ENCODE data around the gene GID8. TPM values are rescaled to one million over a fixed set of nuclear protein-coding genes. Genes with fewer than 3 reads are reported as not detected.
A peak's percentile ranks its signal among the peaks of the same experiment; 100 is the strongest.
"Not testable (repeated sequence)": the region's sequence is repeated elsewhere in the genome, so short reads cannot be mapped to it uniquely, and the experiment has no call there.

The GID8 gene
- total RNA-seq, 2 donors from 2014 or later, result 33.4 to 39.9 TPM

- H3K4me1 Mint-ChIP-seq, result peaks cover 65% of the 10 kb centered on the region
- no peaks in the 10 kb centered on the region for H3K9me3 ChIP-seq (ENCODE audit: control insufficient read depth, low read length, poor library complexity, severe bottlenecking)
- peak overlapping the region; percentile 96 for H3K27ac Mint-ChIP-seq
- peak; percentile 73 for ATAC-seq
- no peaks in the 10 kb centered on the region for H3K27me3 Mint-ChIP-seq
- peak in 1 of 3 donors; percentile 35 for DNase-seq
- peaks cover 2% of the 10 kb centered on the region for H3K36me3 Mint-ChIP-seq (ENCODE audit: low read depth)
- H3K4me3 Mint-ChIP-seq, result peak overlapping the region; percentile 92
Measured at GRCh38 chr20:62918831-62919230, 19.1 kb upstream of the GID8 start.

GRCh38 chr20:62920039-62920645, 17.8 kb upstream of the GID8 start:
- H3K9me3 ChIP-seq (ENCODE audit: control insufficient read depth, low read length, poor library complexity, severe bottlenecking), result no peaks in the 10 kb centered on the region
- Mint-ChIP-seq H3K27ac (peak overlapping the region; percentile 96), H3K4me1 (peaks cover 67% of the 10 kb centered on the region), H3K27me3 (no peaks in the 10 kb centered on the region), H3K36me3 (ENCODE audit: low read depth) (peaks cover 2% of the 10 kb centered on the region), H3K4me3 (peak overlapping the region; percentile 92)
- DNase-seq, result no peak
- no peak for ATAC-seq

GRCh38 chr20:62921119-62921687, 16.7 kb upstream of the GID8 start:
- no peaks in the 10 kb centered on the region for H3K9me3 ChIP-seq (ENCODE audit: control insufficient read depth, low read length, poor library complexity, severe bottlenecking)
- Mint-ChIP-seq H3K36me3 (ENCODE audit: low read depth) (peaks cover 2% of the 10 kb centered on the region), H3K4me3 (peak overlapping the region; percentile 86), H3K27me3 (no peaks in the 10 kb centered on the region), H3K27ac (peak overlapping the region; percentile 96), H3K4me1 (peaks cover 67% of the 10 kb centered on the region)
- DNase-seq (peak; percentile 43 to 53 (median 45)), ATAC-seq (peak; percentile 56)

GRCh38 chr20:62922451-62922921, 15.5 kb upstream of the GID8 start:
- H3K27me3 Mint-ChIP-seq, result no peaks in the 10 kb centered on the region

GRCh38 chr20:62923059-62923668, 14.8 kb upstream of the GID8 start:
- not testable (repeated sequence) for H3K9me3 ChIP-seq (ENCODE audit: control insufficient read depth, low read length, poor library complexity, severe bottlenecking); ATAC-seq; H3K27me3 Mint-ChIP-seq; DNase-seq; H3K36me3 Mint-ChIP-seq (ENCODE audit: low read depth)
- H3K4me1 Mint-ChIP-seq, result peaks cover 62% of the 10 kb centered on the region
- peak overlapping the region; percentile 88 for H3K4me3 Mint-ChIP-seq
- peak overlapping the region; percentile 98 for H3K27ac Mint-ChIP-seq

More at GRCh38 chr20:62922451-62922921, 15.5 kb upstream of the GID8 start:
- Mint-ChIP-seq H3K4me1 (peaks cover 62% of the 10 kb centered on the region), H3K4me3 (peak overlapping the region; percentile 88), H3K36me3 (ENCODE audit: low read depth) (peaks cover 2% of the 10 kb centered on the region), H3K27ac (peak overlapping the region; percentile 98)
- DNase-seq (peak in 2 of 3 donors; percentile 22 to 37), ATAC-seq (peak; percentile 13)
- H3K9me3 ChIP-seq (ENCODE audit: control insufficient read depth, low read length, poor library complexity, severe bottlenecking), result no peaks in the 10 kb centered on the region

- no peaks in the 10 kb centered on the region for H3K9me3 ChIP-seq (ENCODE audit: control insufficient read depth, low read length, poor library complexity, severe bottlenecking)
- ATAC-seq (no peak), DNase-seq (no peak)
- H3K36me3 Mint-ChIP-seq (ENCODE audit: low read depth), result peaks cover 2% of the 10 kb centered on the region
- peak overlapping the region; percentile 98 for H3K27ac Mint-ChIP-seq
- no peaks in the 10 kb centered on the region for H3K27me3 Mint-ChIP-seq
- peaks cover 60% of the 10 kb centered on the region for H3K4me1 Mint-ChIP-seq
- H3K4me3 Mint-ChIP-seq, result peak overlapping the region; percentile 91
Measured at GRCh38 chr20:62923669-62924441, 14.1 kb upstream of the GID8 start.

GRCh38 chr20:62924442-62925075, 13.4 kb upstream of the GID8 start:
- Mint-ChIP-seq H3K36me3 (ENCODE audit: low read depth) (peaks cover 2% of the 10 kb centered on the region), H3K4me1 (peaks cover 56% of the 10 kb centered on the region), H3K4me3 (peak overlapping the region; percentile 91), H3K27ac (peak overlapping the region; percentile 98), H3K27me3 (no peaks in the 10 kb centered on the region)
- DNase-seq (peak in 1 of 3 donors; percentile 42), ATAC-seq (peak; percentile 23)
- H3K9me3 ChIP-seq (ENCODE audit: control insufficient read depth, low read length, poor library complexity, severe bottlenecking), result no peaks in the 10 kb centered on the region

- no peaks in the 10 kb centered on the region for H3K9me3 ChIP-seq (ENCODE audit: control insufficient read depth, low read length, poor library complexity, severe bottlenecking)
- H3K4me3 Mint-ChIP-seq, result peak overlapping the region; percentile 91
- H3K4me1 Mint-ChIP-seq, result peaks cover 55% of the 10 kb centered on the region
- H3K27me3 Mint-ChIP-seq, result no peaks in the 10 kb centered on the region
- ATAC-seq (no peak), DNase-seq (no peak)
- H3K36me3 Mint-ChIP-seq (ENCODE audit: low read depth), result peaks cover 2% of the 10 kb centered on the region
- H3K27ac Mint-ChIP-seq, result peak overlapping the region; percentile 98
Measured at GRCh38 chr20:62925076-62925419, 12.9 kb upstream of the GID8 start.

- H3K36me3 Mint-ChIP-seq (ENCODE audit: low read depth), result peaks cover 2% of the 10 kb centered on the region
- H3K27me3 Mint-ChIP-seq, result no peaks in the 10 kb centered on the region
- DNase-seq, result peak; percentile 38 to 55 (median 54)
- H3K9me3 ChIP-seq (ENCODE audit: control insufficient read depth, low read length, poor library complexity, severe bottlenecking), result no peaks in the 10 kb centered on the region
- H3K4me3 Mint-ChIP-seq, result peak overlapping the region; percentile 91
- peaks cover 53% of the 10 kb centered on the region for H3K4me1 Mint-ChIP-seq
- ATAC-seq, result peak; percentile 31
- peak overlapping the region; percentile 98 for H3K27ac Mint-ChIP-seq
Measured at GRCh38 chr20:62925420-62926228, 12.3 kb upstream of the GID8 start.

GRCh38 chr20:62926229-62927127, 11.5 kb upstream of the GID8 start, which contains the start of gene DIDO1:
Gene DIDO1 (minus strand): TSS chr20:62926505.
- Mint-ChIP-seq H3K27ac (peak within 1 kb of the TSS; percentile 98), H3K4me1 (peaks cover 48% of the 10 kb centered on the region), H3K27me3 (no peaks in the 10 kb centered on the region), H3K36me3 (ENCODE audit: low read depth) (no peaks in the 10 kb centered on the region), H3K4me3 (peak within 1 kb of the TSS; percentile 94)
- peak; percentile 82 for ATAC-seq
- H3K9me3 ChIP-seq (ENCODE audit: control insufficient read depth, low read length, poor library complexity, severe bottlenecking), result no peaks in the 10 kb centered on the region
- DNase-seq, result peak; percentile 83 to 89 (median 88)

- no peak for ATAC-seq
- peaks cover 46% of the 10 kb centered on the region for H3K4me1 Mint-ChIP-seq
- no peaks in the 10 kb centered on the region for H3K27me3 Mint-ChIP-seq
- peak overlapping the region; percentile 93 for H3K27ac Mint-ChIP-seq
- H3K4me3 Mint-ChIP-seq, result peak overlapping the region; percentile 94
- no peaks in the 10 kb centered on the region for H3K9me3 ChIP-seq (ENCODE audit: control insufficient read depth, low read length, poor library complexity, severe bottlenecking)
- H3K36me3 Mint-ChIP-seq (ENCODE audit: low read depth), result no peaks in the 10 kb centered on the region
- DNase-seq, result no peak
Measured at GRCh38 chr20:62927128-62927705, 10.7 kb upstream of the GID8 start.
